Lower leg skin (tissue), 4 donors: ENCODE results near the gene POLR2I. TPM values are rescaled to one million over a fixed set of nuclear protein-coding genes. Genes with fewer than 3 reads are reported as not detected.
A peak's percentile ranks its signal among the peaks of the same experiment; 100 is the strongest.

Experiments
- DNase-seq, 2 donors: peaks; one replicate each; pipeline ENCODE4 v3.0.0-alpha.2; 2019; ENCODE audit warnings: low spot score in 2 of 2
- H3K4me3 ChIP-seq: fragments of 200-600 bp; sonication (generic); 2 replicates; pipeline ENCODE4 v1.5.1; 2017; ENCODE audit warnings: mild to moderate bottlenecking, low read depth; ENCODE audit not compliant: poor library complexity, severe bottlenecking
- CTCF ChIP-seq, 3 donors: fragments of 450-650 bp; IDR thresholded peaks; one replicate each; pipeline ENCODE4 v1.5.1; 2016; ENCODE audit warnings: antibody characterized with exemption in 3 of 3, mild to moderate bottlenecking in 3 of 3, moderate library complexity in 2 of 3
- POLR2A ChIP-seq, 2 donors: fragments of 450-650 bp; IDR thresholded peaks; one replicate each; pipeline ENCODE4 v1.6.1; 2016 to 2017; ENCODE audit warnings: antibody characterized with exemption in 2 of 2, mild to moderate bottlenecking in 1 of 2, moderate library complexity in 1 of 2
- WGBS, 2 donors: methylation state at CpG; one replicate each; pipeline ENCODE4 v1.1.5; 2018; 5-methylcytosine and 5-hydroxymethylcytosine counted together
- intact Hi-C: fragments of 100-400 bp; cut with DNase I; formaldehyde crosslinking; loops from one replicate; pipeline ENCODE4 v1.15.0; 2023; ENCODE audit warnings: low total_unique reads
- total RNA-seq, 4 donors: library from RNA; depleted of rRNA; stranded (reverse); fragments of >200 nt; gene quantifications; one replicate each; pipeline ENCODE4 v1.1.0, GENCODE V29; 2016

Gene POLR2I
- total RNA-seq, result 10 to 100 TPM; 32.0 to 74.8 (median 57.5) TPM

GRCh38 chr19:36114721-36115452, at the start of gene POLR2I:
Gene POLR2I (minus strand): TSS chr19:36114875. CDS start chr19:36114856, 19 bp downstream.
- WGBS, 2 donors, result 0% methylated on average over 44 to 54 of the region's 60 CpGs
- peak within 1 kb of the TSS; percentile 62 for H3K4me3 ChIP-seq
- intact Hi-C loops, result no loop called here
- TF ChIP-seq CTCF (IDR thresholded peaks at IDR 0.05) (no peak), POLR2A (IDR thresholded peaks at IDR 0.05) (no peak)
- DNase-seq, result peak; percentile 100

DNA sequence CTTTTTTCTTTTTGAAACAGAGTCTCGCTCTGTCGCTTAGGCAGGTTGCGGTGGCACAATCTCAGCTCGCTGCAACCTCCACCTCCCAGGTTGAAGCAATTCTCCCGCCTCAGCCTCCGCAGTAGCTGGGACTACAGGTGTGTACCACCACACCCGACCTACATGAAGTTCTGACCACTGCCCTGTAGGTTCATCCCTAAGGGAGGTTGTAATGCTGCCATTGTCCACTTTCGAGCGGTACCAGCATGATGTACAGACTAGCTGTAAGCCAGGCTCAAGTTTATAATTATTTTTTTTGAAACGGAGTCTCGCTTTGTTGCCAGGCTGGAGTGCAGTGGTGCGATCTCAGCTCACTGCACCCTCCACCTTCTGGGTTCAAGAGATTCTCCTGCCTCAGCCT, 49.1 kb upstream of the POLR2I start:
- TF ChIP-seq POLR2A (IDR thresholded peaks at IDR 0.05) (no peak), CTCF (IDR thresholded peaks at IDR 0.05) (no peak)

GRCh38 chr19:36160821-36161596, 46.3 kb upstream of the POLR2I start:
- H3K4me3 ChIP-seq, result no peak overlapping the region
- TF ChIP-seq POLR2A (IDR thresholded peaks at IDR 0.05) (no peak), CTCF (IDR thresholded peaks at IDR 0.05) (no peak)
- WGBS, 2 donors, result 82 to 91% methylated on average over 7 of the region's 7 CpGs
- no peak for DNase-seq
- intact Hi-C loops, result no loop called here

More for the DNA sequence above, 49.1 kb upstream of the POLR2I start:
- no peak for DNase-seq
- H3K4me3 ChIP-seq, result no peak overlapping the region
- WGBS, 2 donors, result 97% methylated on average over 12 of the region's 12 CpGs
- intact Hi-C loops, result no loop called here

GRCh38 chr19:36153126-36153525, 38.5 kb upstream of the POLR2I start:
- no peak for DNase-seq
- 93 to 96% methylated on average over 10 of the region's 10 CpGs for WGBS, 2 donors
- no peak overlapping the region for H3K4me3 ChIP-seq
- intact Hi-C loops, result no loop called here
- TF ChIP-seq CTCF (IDR thresholded peaks at IDR 0.05) (no peak), POLR2A (IDR thresholded peaks at IDR 0.05) (no peak)

DNA sequence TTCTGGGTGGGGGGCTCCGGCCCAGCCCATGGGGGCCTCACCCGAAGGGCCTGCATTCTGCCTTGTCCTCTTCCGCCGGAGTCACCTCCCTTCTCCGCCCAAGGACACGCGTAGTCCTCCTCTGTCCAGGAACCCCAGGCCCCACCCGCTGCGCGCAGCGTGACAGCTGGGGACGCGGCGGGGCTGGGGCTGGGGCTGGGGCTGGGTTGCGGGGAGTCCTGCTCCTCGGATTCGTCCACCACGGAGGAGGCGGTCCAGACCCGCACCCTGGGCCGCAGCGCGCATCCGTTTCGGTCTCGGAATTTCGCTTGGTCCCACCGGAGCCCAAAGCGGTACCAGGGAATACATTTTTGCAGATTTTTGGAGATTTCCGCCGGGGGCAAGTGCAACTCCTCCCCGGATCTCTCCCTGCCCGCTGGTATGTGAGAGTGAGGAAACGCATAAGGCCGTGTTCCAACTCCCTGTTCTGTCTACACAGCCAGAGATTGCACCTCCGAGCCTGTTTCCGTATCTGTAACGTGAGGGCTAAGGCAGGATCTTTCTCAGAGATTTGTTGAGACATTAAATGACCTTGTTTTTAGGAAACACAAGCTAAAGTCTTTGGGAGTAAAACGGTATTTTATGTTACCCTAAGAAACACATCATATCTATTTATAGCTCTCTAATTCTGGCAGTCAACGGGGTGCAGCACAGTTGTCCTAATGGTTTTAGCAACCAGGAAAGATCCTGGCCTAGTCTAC, 37.8 kb upstream of the POLR2I start, which contains the start of gene COX7A1:
Gene COX7A1, minus strand, starts transcription at position 96 of the 740 bp plus-strand sequence. Its CDS starts 40 bp downstream, at position 56.
- WGBS, 2 donors, result 28 to 36% methylated on average over 24 to 30 of the region's 40 CpGs
- DNase-seq, result peak; percentile 55 to 95
- peak within 1 kb of the TSS; percentile 38 for H3K4me3 ChIP-seq
- intact Hi-C loops, result no loop called here
- TF ChIP-seq POLR2A (IDR thresholded peaks at IDR 0.05) (no peak), CTCF (IDR thresholded peaks at IDR 0.05) (no peak)
